KMS-11 (cell line): ENCODE results near the gene EFNA4.

Experiments
- H2AFZ ChIP-seq: fragments of 200-600 bp; sonication (generic); 2 replicates; pipeline ENCODE4 v1.6.1; 2016; ENCODE audit warnings: antibody characterized with exemption, mixed run types, low read depth
- H3K27ac ChIP-seq: fragments of 200-600 bp; sonication (generic); 2 replicates; pipeline ENCODE4 v1.6.1; 2016; ENCODE audit warnings: mild to moderate bottlenecking, mixed run types
- H3K27me3 ChIP-seq: fragments of 200-600 bp; sonication (generic); 2 replicates; pipeline ENCODE4 v1.6.1; 2017; ENCODE audit warnings: mild to moderate bottlenecking, low read depth, mixed run types, moderate library complexity; ENCODE audit not compliant: insufficient read depth
- H3K36me3 ChIP-seq: fragments of 200-600 bp; sonication (generic); 2 replicates; pipeline ENCODE4 v1.6.1; 2017; ENCODE audit warnings: mild to moderate bottlenecking, mixed run types; ENCODE audit not compliant: insufficient read depth
- H3K4me1 ChIP-seq: fragments of 200-600 bp; sonication (generic); 2 replicates; pipeline ENCODE4 v1.6.1; 2016; ENCODE audit warnings: mild to moderate bottlenecking, low read depth, mixed run types; ENCODE audit not compliant: poor library complexity, severe bottlenecking
- H3K4me2 ChIP-seq: fragments of 200-600 bp; sonication (generic); 2 replicates; pipeline ENCODE4 v1.7.0; 2016; ENCODE audit warnings: mild to moderate bottlenecking, mixed run types
- H3K4me3 ChIP-seq: fragments of 200-600 bp; sonication (generic); IDR thresholded peaks from 2 replicates; pipeline ENCODE4 v1.6.1; 2017; ENCODE audit warnings: low read depth, low read length, mixed read lengths; ENCODE audit not compliant: insufficient read depth
- H3K79me2 ChIP-seq: fragments of 200-600 bp; sonication (generic); 2 replicates; pipeline ENCODE4 v1.6.1; 2016; ENCODE audit warnings: low read depth, mixed run types; ENCODE audit not compliant: insufficient read depth
- H3K9ac ChIP-seq: fragments of 200-600 bp; sonication (generic); 2 replicates; pipeline ENCODE4 v1.6.1; 2016; ENCODE audit warnings: mild to moderate bottlenecking, mixed run types
- H4K20me1 ChIP-seq: fragments of 200-600 bp; sonication (generic); 2 replicates; pipeline ENCODE4 v1.6.1; 2016; ENCODE audit warnings: mild to moderate bottlenecking, mixed run types; ENCODE audit not compliant: insufficient read depth
- CTCF ChIP-seq: fragments of 200-600 bp; sonication (generic); conservative IDR thresholded peaks from 2 replicates; pipeline ENCODE4 v1.6.1; 2017; ENCODE audit warnings: low read depth, mild to moderate bottlenecking, antibody characterized with exemption, low read length, moderate library complexity, mixed read lengths

The EFNA4 gene

DNA sequence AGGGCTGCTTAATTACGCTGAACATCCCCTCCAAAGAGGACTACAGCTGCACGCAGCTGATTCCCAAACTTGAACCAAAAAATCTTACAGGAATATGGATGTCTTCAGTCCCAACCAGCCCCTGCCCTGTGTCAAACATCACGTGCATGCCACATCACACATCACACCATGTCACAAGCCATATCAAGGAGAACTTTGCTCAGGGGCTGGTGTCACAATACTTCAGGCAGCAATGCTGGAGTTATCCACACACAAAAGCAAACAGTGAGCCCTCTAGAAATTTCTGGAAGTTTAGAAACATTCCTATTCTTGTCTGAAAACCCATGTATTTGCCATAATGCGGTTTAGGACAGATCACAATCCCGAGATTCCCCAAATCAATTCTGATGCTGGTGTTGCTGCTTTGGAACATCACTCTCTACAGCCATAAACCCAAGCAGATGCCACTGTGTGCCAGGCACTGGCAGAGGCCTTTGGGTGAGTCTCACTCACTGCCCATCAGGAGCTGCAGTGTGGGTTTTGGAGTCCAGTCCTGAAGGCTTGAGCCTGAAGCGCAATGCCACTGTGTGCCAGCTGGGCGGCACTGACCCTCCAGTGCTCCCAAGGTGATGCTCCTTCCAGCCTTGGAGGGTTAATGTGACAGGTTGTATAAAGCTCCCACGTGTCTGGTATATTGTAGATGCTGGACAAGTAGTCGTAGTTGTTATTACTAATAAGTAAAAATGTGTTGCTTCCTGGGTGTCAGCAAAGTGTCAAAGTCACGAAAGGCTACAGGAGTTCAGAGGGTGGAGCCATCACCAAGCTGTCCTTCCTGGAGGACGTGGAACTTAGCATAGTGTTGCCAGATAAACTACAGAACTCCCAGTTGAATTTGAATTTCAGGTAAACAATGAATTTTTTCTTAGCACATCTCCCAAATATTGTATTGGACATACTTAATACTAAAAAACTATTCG, 44.0 kb downstream of the EFNA4 start:
- Histone ChIP-seq H3K36me3 (no peaks in the 10 kb centered on the region), H3K79me2 (no peaks in the 10 kb centered on the region), H3K4me1 (no peaks in the 10 kb centered on the region), H3K27ac (no peak overlapping the region), H3K4me2 (no peak overlapping the region), H3K9ac (no peak overlapping the region), H2AFZ (no peak overlapping the region), H3K4me3 (no peak overlapping the region), H4K20me1 (no peaks in the 10 kb centered on the region), H3K27me3 (peaks cover 16% of the 10 kb centered on the region; the same call in 1 of the 2 replicates)
- TF ChIP-seq CTCF = no peak

GRCh38 chr1:155108296-155108695, 44.8 kb downstream of the EFNA4 start:
- H3K4me1 ChIP-seq = no peaks in the 10 kb centered on the region
- H3K79me2 ChIP-seq = no peaks in the 10 kb centered on the region
- H3K4me2 ChIP-seq = no peak overlapping the region

GRCh38 chr1:155110381-155110780, 46.8 kb downstream of the EFNA4 start:
- H4K20me1 ChIP-seq = no peaks in the 10 kb centered on the region
- H3K4me1 ChIP-seq = no peaks in the 10 kb centered on the region
- H3K27me3 ChIP-seq = peaks cover 3% of the 10 kb centered on the region; the same call in 1 of the 2 replicates
- H3K9ac ChIP-seq = no peak overlapping the region
- H3K27ac ChIP-seq = no peak overlapping the region
- H3K4me3 ChIP-seq = no peak overlapping the region
- H3K79me2 ChIP-seq = no peaks in the 10 kb centered on the region
- H2AFZ ChIP-seq = no peak overlapping the region
- no peaks in the 10 kb centered on the region for H3K36me3 ChIP-seq
- TF ChIP-seq CTCF = no peak
- no peak overlapping the region for H3K4me2 ChIP-seq

More at GRCh38 chr1:155108296-155108695, 44.8 kb downstream of the EFNA4 start:
- Histone ChIP-seq H2AFZ (no peak overlapping the region), H3K27me3 (peaks cover 16% of the 10 kb centered on the region; the same call in 1 of the 2 replicates), H4K20me1 (no peaks in the 10 kb centered on the region), H3K36me3 (no peaks in the 10 kb centered on the region), H3K4me3 (no peak overlapping the region), H3K9ac (no peak overlapping the region), H3K27ac (no peak overlapping the region)
- TF ChIP-seq CTCF = no peak

DNA sequence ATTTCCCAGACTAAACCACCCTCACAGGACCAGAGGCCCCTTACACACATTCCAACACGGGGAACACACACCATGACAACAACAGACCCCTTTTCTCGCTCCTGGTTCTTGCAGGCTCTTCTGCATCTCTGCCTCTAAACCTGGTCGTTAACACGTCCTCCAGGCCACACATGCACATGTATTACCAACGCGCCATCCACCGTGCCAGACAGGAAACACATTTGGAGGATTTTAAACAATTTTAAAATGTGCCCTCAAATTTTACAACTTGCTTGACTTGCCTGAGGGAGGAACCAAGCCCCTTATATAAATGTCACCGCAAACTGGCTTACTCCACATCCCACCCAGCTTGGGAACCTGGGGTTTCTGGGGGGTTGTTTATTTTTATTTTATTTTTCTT, 47.3 kb downstream of the EFNA4 start:
- no peak for TF ChIP-seq CTCF
- H2AFZ ChIP-seq = no peak overlapping the region
- H3K4me3 ChIP-seq = no peak overlapping the region
- H4K20me1 ChIP-seq = no peaks in the 10 kb centered on the region
- H3K27me3 ChIP-seq = peaks cover 3% of the 10 kb centered on the region; the same call in 1 of the 2 replicates
- no peaks in the 10 kb centered on the region for H3K79me2 ChIP-seq
- no peak overlapping the region for H3K9ac ChIP-seq
- no peak overlapping the region for H3K4me2 ChIP-seq
- H3K36me3 ChIP-seq = no peaks in the 10 kb centered on the region
- H3K27ac ChIP-seq = no peak overlapping the region
- no peaks in the 10 kb centered on the region for H3K4me1 ChIP-seq
